Spleen (tissue), 11 donors: ENCODE data around the gene CFAP221. TPM values are rescaled to one million over a fixed set of nuclear protein-coding genes. Genes with fewer than 3 reads are reported as not detected.

ENCODE experiments used
- DNase-seq: peaks from one replicate; pipeline ENCODE4 v3.0.0-alpha.2; 2020
- H3K27ac ChIP-seq, 8 donors: fragments of 200-600 bp; sonication (generic) in 7 of 8; 1 replicate in 4 of 8; 2 replicates in 4 of 8; pipeline versions ENCODE4 v1.5.0 to v1.8.0; 2016 to 2021; ENCODE audit warnings: inconsistent platforms in 4 of 8, mild to moderate bottlenecking in 4 of 8, moderate library complexity in 1 of 8
- H3K27me3 ChIP-seq, 7 donors: fragments of 200-600 bp; sonication (generic) in 6 of 7; replicated peaks in 1 of 7; 1 replicate in 4 of 7; 2 replicates in 3 of 7; pipeline versions ENCODE4 v1.5.0 to v1.8.0; 2016 to 2021; ENCODE audit warnings: inconsistent platforms in 3 of 7, mild to moderate bottlenecking in 1 of 7
- H3K36me3 ChIP-seq, 6 donors: fragments of 200-600 bp; sonication (generic) in 5 of 6; 1 replicate in 4 of 6; 2 replicates in 2 of 6; pipeline versions ENCODE4 v1.5.0 to v1.8.0; 2016 to 2021; ENCODE audit warnings: inconsistent platforms in 2 of 6
- H3K4me1 ChIP-seq, 6 donors: fragments of 200-600 bp; sonication (generic) in 5 of 6; 1 replicate in 3 of 6; 2 replicates in 3 of 6; pipeline versions ENCODE4 v1.5.0 to v1.8.0; 2016 to 2021; ENCODE audit warnings: inconsistent platforms in 3 of 6
- H3K4me3 ChIP-seq, 8 donors: fragments of 200-600 bp; sonication (generic) in 7 of 8; 1 replicate in 4 of 8; 2 replicates in 4 of 8; pipeline versions ENCODE4 v1.5.0 to v1.8.0; 2016 to 2021; ENCODE audit warnings: inconsistent platforms in 4 of 8, mild to moderate bottlenecking in 4 of 8, moderate library complexity in 2 of 8
- H3K9me3 ChIP-seq, 8 donors: fragments of 200-600 bp; sonication (generic) in 7 of 8; 1 replicate in 4 of 8; 2 replicates in 4 of 8; pipeline versions ENCODE4 v1.5.0 to v1.8.0; 2016 to 2021; ENCODE audit warnings: inconsistent platforms in 4 of 8
- POLR2A ChIP-seq, 3 donors: fragments of 450-650 bp; IDR thresholded peaks; one replicate each; pipeline ENCODE4 v1.5.1; 2017; ENCODE audit warnings: antibody characterized with exemption in 3 of 3, mild to moderate bottlenecking in 1 of 3
- POLR2AphosphoS5 ChIP-seq, 3 donors: sonication (generic); formaldehyde crosslinking; IDR thresholded peaks; one replicate each; pipeline ENCODE4 v1.5.1; 2017; ENCODE audit warnings: antibody characterized with exemption in 3 of 3
- WGBS, 5 donors: extraction: QIAGEN DNeasy Blood & Tissue Kit in 3 of 5; methylation state at CpG; one replicate each; pipeline versions ENCODE4 v1.1.5 to v1.1.7; 2013 to 2018; 5-methylcytosine and 5-hydroxymethylcytosine counted together
- intact Hi-C: fragments of 100-400 bp; cut with DNase I; formaldehyde crosslinking; loops from one replicate; pipeline ENCODE4 v1.15.0; 2023; ENCODE audit warnings: low total_unique reads
- polyA plus RNA-seq, 3 donors: library from polyadenylated mRNA; stranded (reverse); fragments of 200-250 nt; gene quantifications; one replicate each; pipeline ENCODE4 v1.2.1, GENCODE V29; 2013
- total RNA-seq, 7 donors: library from RNA; depleted of rRNA in 3 of 7; stranded (reverse); fragments of >200 nt in 3 of 7; fragmentation: NEBNext Ultra II Directional in 4 of 7; extraction: Animal tissue kit (Norgen Biotek cat#: 25700) in 4 of 7; gene quantifications; one replicate each; pipeline versions ENCODE4 v1.1.0 to v1.2.1, GENCODE V29; 2016 to 2021
- TF ChIP-seq, protein P1 (sequence below), 11 experiments: fragments of 200-600 bp in 7 of 11; fragments of 450-650 bp in 4 of 11; sonication (generic) in 4 of 11; IDR thresholded peaks in 8 of 11; conservative IDR thresholded peaks in 3 of 11; 1 replicate in 7 of 11; 2 replicates in 4 of 11; pipeline versions ENCODE4 v1.4.0 to v1.8.0; 2016 to 2021; ENCODE audit warnings: antibody characterized with exemption in 11 of 11, inconsistent platforms in 4 of 11, mild to moderate bottlenecking in 1 of 11
- donor health status: healthy with polysubstance abuse.
- donor health status: DM: no; HTN: no; CAD: no; lungs with moderate emphysema.
- donor health status: DM: no; HTN: no; CAD: no.
- donor health status: Bipolar disorder and iron deficiency.
- donor health status: healthy.
- donor health status: DM: no; HTN: no; CAD: no.
- donor health status: DM: yes; HTN: yes; CAD: no.

CFAP221 gene
- total and polyA plus RNA-seq, 10 donors: 0.06 to 1.5 (median 0.55) TPM; not detected in 2

DNA sequence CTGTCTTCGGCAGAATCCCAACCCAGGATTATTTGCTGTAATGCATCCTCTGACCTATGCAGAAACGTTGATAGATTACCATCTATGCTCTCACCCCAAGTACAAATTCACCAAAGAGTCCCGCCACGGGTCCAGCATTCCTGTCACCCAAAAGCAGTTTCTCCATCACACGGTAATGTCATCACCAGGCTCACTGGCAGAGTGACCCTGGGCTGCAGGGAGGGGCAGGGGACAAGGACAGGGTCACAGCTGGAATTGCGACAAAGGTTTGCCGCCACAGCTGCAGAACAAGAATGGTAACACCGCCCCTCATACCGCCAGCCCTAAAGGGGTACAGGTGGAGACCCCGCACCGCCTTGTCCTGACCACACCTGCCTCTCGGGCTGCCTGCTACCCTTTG is 94.0 kb downstream of the CFAP221 start:
- Histone ChIP-seq H3K27ac (no peak overlapping the region), H3K27me3 (peaks cover 0 to 7% (median 0%) of the 10 kb centered on the region in 7 donors), H3K9me3 (peaks cover 0 to 7% (median 0%) of the 10 kb centered on the region in 8 donors), H3K36me3 (no peaks in the 10 kb centered on the region), H3K4me3 (no peak overlapping the region), H3K4me1 (peaks cover 0 to 10% (median 6%) of the 10 kb centered on the region in 6 donors)
- no peak for DNase-seq
- 77 to 80% (median 79%) methylated on average over 12 of the region's 12 CpGs for WGBS, 5 donors
- TF ChIP-seq POLR2AphosphoS5 (IDR thresholded peaks at IDR 0.05) (no peak), POLR2A (IDR thresholded peaks at IDR 0.05) (no peak)
- TF ChIP-seq, protein P1, sequence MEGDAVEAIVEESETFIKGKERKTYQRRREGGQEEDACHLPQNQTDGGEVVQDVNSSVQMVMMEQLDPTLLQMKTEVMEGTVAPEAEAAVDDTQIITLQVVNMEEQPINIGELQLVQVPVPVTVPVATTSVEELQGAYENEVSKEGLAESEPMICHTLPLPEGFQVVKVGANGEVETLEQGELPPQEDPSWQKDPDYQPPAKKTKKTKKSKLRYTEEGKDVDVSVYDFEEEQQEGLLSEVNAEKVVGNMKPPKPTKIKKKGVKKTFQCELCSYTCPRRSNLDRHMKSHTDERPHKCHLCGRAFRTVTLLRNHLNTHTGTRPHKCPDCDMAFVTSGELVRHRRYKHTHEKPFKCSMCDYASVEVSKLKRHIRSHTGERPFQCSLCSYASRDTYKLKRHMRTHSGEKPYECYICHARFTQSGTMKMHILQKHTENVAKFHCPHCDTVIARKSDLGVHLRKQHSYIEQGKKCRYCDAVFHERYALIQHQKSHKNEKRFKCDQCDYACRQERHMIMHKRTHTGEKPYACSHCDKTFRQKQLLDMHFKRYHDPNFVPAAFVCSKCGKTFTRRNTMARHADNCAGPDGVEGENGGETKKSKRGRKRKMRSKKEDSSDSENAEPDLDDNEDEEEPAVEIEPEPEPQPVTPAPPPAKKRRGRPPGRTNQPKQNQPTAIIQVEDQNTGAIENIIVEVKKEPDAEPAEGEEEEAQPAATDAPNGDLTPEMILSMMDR (IDR thresholded peaks at IDR 0.05 in 8 of 11, conservative IDR thresholded peaks at IDR 0.05 in 3 of 11): no peak
- intact Hi-C loops: loop anchor here (10.0 kb wide), 1 partner anchor 1047 kb away; no protein-coding TSS in a partner anchor

DNA sequence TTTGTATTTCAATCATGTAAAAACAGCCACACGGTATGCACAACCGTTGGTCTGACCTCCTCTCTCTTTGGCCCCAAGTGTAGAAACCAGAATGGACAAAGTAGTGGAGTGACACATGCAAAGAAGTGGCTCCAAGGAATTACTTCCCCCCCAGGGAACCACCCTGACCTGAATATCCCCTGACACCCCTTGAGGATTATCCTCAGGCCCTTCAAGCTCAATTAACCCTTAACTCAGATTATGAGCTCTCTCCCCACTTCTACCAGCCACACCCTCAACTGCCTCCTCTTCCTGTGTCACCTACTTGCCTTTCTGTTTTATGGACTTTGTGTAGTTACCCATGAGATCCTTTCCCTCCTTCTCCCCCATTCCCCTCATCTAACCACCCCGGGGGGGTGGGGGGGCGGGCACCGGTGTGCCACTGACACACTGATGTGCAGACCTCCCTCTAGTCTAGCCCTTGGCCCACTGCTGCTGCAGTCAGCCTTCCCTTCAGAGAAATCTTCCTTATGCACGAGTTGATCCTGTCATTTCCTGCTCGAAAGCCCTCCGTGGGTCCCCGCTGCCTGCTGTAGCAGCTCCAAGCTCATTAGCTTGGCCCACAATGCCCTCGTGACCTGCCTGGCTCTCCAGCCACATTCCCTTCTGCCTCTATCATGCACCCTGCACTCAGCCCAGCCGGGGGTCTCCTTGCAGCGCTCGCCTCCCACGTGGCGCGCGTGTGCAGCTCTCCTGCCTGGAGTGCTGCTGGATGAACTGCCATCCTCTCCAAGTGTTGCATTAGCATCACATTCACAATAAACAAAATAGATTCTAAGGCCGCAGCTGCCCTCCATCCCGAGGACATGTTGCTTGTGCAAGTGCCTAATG is 94.7 kb downstream of the CFAP221 start:
- DNase-seq: no peak
- intact Hi-C loops: loop anchor here (10.0 kb wide), 1 partner anchor 1046 kb away; no protein-coding TSS in a partner anchor
- WGBS, 5 donors: 55 to 65% (median 59%) methylated on average over 19 of the region's 19 CpGs

DNA sequence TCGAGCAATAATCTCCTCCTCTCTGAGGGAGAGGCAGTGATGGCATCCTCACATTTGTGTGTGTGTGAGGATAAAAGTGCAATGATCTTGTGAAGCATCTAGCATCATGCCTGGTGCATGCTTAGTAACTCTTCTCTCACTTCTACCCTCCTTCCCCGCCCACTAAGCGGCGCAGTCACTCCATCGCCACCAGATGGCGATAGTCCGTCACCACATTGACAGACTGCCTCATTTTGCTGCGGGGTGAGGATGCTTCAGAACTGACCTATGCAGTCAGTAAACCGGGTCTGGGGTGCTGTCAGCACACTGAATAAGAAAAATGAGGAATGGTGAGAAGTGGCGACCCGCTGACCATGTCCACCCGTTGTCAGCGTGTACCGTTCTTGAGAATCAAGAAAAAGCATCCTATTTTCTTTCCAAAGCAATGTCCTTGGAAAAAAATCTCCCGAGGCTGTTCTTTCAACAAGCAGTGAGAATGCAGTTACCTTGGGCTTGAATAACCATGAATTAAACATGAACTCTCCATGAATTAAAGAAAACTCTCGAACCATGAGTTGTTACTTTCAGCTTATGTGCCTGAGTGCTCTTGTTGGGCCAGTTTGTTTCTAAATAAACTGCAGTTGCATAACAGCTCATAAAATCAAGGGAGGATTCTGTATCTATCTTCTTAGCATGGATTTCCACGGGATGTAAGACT is 97.5 kb downstream of the CFAP221 start:
- Histone ChIP-seq H3K27me3 (peaks cover 0 to 7% (median 0%) of the 10 kb centered on the region in 7 donors), H3K4me1 (peaks cover 0 to 10% (median 6%) of the 10 kb centered on the region in 6 donors), H3K27ac (peak overlapping the region in 1 of 8 donors; percentile 33), H3K36me3 (no peaks in the 10 kb centered on the region), H3K4me3 (no peak overlapping the region), H3K9me3 (no peaks in the 10 kb centered on the region)
- WGBS, 5 donors: 11 to 18% (median 14%) methylated on average over 17 of the region's 17 CpGs
- DNase-seq: peak; percentile 92
- intact Hi-C loops: no loop called here
- TF ChIP-seq POLR2AphosphoS5 (IDR thresholded peaks at IDR 0.05) (no peak), POLR2A (IDR thresholded peaks at IDR 0.05) (no peak)
- TF ChIP-seq, protein P1 (IDR thresholded peaks at IDR 0.05 in 8 of 11, conservative IDR thresholded peaks at IDR 0.05 in 3 of 11): peak; percentile 79 to 97 (median 90)

More for the DNA sequence above, 94.7 kb downstream of the CFAP221 start:
- H3K27me3 ChIP-seq: peaks cover 0 to 7% (median 0%) of the 10 kb centered on the region in 7 donors
- H3K9me3 ChIP-seq: peaks cover 0 to 7% (median 0%) of the 10 kb centered on the region in 8 donors
- H3K4me3 ChIP-seq: no peak overlapping the region
- peaks cover 0 to 10% (median 6%) of the 10 kb centered on the region in 6 donors for H3K4me1 ChIP-seq
- TF ChIP-seq, protein P1 (IDR thresholded peaks at IDR 0.05 in 8 of 11, conservative IDR thresholded peaks at IDR 0.05 in 3 of 11): no peak
- TF ChIP-seq POLR2A (IDR thresholded peaks at IDR 0.05) (no peak), POLR2AphosphoS5 (IDR thresholded peaks at IDR 0.05) (no peak)
- H3K27ac ChIP-seq: no peak overlapping the region
- no peaks in the 10 kb centered on the region for H3K36me3 ChIP-seq
